ENCODE measurements around the gene XRRA1.

XRRA1 gene

GRCh38 chr11:74816664-74817063 lies 132.2 kb downstream of the XRRA1 start:
- no peak for DNase-seq (ENCODE audit: low spot score)
- in situ Hi-C loops (cut with MboI; ENCODE audit: low pct_unique_long_range_greater_than_20kb, low sequenced_read_pairs, unreplicated experiment): no loop called here
- TF ChIP-seq, protein P1, sequence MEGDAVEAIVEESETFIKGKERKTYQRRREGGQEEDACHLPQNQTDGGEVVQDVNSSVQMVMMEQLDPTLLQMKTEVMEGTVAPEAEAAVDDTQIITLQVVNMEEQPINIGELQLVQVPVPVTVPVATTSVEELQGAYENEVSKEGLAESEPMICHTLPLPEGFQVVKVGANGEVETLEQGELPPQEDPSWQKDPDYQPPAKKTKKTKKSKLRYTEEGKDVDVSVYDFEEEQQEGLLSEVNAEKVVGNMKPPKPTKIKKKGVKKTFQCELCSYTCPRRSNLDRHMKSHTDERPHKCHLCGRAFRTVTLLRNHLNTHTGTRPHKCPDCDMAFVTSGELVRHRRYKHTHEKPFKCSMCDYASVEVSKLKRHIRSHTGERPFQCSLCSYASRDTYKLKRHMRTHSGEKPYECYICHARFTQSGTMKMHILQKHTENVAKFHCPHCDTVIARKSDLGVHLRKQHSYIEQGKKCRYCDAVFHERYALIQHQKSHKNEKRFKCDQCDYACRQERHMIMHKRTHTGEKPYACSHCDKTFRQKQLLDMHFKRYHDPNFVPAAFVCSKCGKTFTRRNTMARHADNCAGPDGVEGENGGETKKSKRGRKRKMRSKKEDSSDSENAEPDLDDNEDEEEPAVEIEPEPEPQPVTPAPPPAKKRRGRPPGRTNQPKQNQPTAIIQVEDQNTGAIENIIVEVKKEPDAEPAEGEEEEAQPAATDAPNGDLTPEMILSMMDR (IDR thresholded peaks at IDR 0.05; ENCODE audit: extremely low read depth, insufficient read depth, missing control alignments): no peak

DNA sequence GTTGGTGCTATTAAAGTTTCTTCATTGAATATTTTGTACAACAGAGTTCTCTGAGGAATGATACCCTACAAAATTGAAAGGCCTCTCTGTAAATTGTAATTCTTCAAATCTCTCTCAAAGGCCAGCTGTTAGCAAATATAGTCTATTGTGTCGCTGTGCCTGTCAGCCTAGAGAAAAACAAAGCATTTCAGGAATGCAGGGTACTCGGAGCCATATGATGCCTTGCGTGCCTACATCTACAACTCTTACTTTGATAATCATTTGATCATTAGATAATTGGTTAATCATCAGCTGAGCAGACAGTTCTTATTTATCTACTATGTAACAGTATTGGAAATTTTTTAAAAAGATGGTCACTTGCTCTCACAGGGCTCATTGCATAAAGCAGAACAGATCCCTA lies 132.9 kb downstream of the XRRA1 start:
- no peak for DNase-seq (ENCODE audit: low spot score)
- TF ChIP-seq, protein P1 (IDR thresholded peaks at IDR 0.05; ENCODE audit: extremely low read depth, insufficient read depth, missing control alignments): no peak
- in situ Hi-C loops (cut with MboI; ENCODE audit: low pct_unique_long_range_greater_than_20kb, low sequenced_read_pairs, unreplicated experiment): no loop called here

DNA sequence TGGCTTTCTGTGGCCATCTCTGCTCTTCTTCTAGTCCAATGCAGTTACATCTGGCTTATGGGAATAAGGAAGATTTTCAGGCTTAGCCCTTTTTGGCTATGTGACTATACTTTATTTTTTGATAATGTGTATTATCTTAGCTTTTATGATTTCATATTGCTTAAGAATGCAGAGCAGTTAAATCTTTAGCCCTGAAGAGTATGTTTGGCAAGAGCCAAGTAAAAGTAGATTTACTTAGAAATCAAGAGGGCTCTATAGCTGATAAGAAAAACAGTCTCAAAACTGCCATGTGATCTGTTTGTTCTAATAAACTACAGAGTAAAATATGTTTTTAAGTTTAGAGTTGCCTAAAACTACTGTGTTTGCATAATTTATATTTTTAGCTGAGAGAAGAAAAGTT lies 139.1 kb downstream of the XRRA1 start:
- TF ChIP-seq, protein P1 (IDR thresholded peaks at IDR 0.05; ENCODE audit: extremely low read depth, insufficient read depth, missing control alignments): no peak
- in situ Hi-C loops (cut with MboI; ENCODE audit: low pct_unique_long_range_greater_than_20kb, low sequenced_read_pairs, unreplicated experiment): no loop called here
- no peak for DNase-seq (ENCODE audit: low spot score)

- no peak for DNase-seq (ENCODE audit: low spot score)
- in situ Hi-C loops (cut with MboI; ENCODE audit: low pct_unique_long_range_greater_than_20kb, low sequenced_read_pairs, unreplicated experiment): no loop called here
- TF ChIP-seq, protein P1 (IDR thresholded peaks at IDR 0.05; ENCODE audit: extremely low read depth, insufficient read depth, missing control alignments): no peak
These were observed 142.6 kb downstream of the XRRA1 start for GRCh38 chr11:74806267-74806666.

- in situ Hi-C loops (cut with MboI; ENCODE audit: low pct_unique_long_range_greater_than_20kb, low sequenced_read_pairs, unreplicated experiment): no loop called here
- TF ChIP-seq, protein P1 (IDR thresholded peaks at IDR 0.05; ENCODE audit: extremely low read depth, insufficient read depth, missing control alignments): no peak
- DNase-seq (ENCODE audit: low spot score): no peak
These were observed 157.4 kb downstream of the XRRA1 start for GRCh38 chr11:74791333-74792100.
